ENCODE measurements around the gene SOX9.

DNA sequence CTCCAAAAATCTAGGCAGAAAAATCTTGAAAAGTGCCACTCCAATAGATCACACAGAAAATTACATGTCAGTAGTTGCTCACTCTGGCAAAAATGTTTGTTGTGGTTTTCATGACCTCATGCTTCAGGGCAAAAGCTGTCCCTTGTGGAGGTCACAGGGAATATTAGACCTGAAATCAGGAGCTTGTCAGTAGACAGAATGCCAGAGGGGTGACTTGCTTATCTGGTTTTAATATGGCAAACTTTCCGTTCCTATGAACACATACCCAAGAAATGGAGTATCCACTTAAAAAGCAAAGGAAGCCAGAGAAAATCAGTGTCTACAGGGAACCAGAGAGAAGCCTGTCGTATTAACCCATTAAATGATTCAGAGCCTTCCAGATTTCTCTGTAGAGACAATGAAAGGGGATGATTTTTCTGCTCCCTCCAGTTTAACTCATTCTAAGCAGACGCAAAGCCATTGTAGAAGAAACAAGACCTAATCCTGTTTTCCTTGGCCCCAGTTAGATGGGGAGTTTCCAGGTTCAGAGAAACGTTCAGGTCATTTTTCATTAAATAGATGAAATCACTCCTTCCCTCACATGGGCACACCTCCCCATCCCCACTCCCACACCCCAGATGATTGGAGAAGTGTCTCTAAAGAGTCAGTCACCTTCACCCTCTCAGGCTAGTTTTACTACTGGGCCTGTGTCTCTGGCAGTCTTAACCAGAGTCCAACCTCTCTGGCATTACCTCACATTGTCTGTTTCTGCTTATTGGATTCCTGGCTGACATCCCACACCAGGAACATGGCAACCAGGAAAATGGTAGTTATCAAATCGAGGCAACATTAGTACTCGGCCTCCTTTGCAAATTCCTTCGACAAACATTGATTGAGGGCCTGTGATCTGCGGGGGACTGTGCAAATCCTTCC lies 6.0 kb downstream of the SOX9 start:
- TF ChIP-seq, protein P1, sequence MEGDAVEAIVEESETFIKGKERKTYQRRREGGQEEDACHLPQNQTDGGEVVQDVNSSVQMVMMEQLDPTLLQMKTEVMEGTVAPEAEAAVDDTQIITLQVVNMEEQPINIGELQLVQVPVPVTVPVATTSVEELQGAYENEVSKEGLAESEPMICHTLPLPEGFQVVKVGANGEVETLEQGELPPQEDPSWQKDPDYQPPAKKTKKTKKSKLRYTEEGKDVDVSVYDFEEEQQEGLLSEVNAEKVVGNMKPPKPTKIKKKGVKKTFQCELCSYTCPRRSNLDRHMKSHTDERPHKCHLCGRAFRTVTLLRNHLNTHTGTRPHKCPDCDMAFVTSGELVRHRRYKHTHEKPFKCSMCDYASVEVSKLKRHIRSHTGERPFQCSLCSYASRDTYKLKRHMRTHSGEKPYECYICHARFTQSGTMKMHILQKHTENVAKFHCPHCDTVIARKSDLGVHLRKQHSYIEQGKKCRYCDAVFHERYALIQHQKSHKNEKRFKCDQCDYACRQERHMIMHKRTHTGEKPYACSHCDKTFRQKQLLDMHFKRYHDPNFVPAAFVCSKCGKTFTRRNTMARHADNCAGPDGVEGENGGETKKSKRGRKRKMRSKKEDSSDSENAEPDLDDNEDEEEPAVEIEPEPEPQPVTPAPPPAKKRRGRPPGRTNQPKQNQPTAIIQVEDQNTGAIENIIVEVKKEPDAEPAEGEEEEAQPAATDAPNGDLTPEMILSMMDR (optimal IDR thresholded peaks at IDR 0.05 in 1 of 3, IDR thresholded peaks at IDR 0.05 in 1 of 3, conservative IDR thresholded peaks at IDR 0.05 in 1 of 3; ENCODE audit: extremely low read depth in 1 of 3, insufficient read depth in 2 of 3, low read length in 3 of 3) = no peak
- TF ChIP-seq EZH2 (IDR thresholded peaks at IDR 0.05; ENCODE audit: low read length) = no peak

All from keratinocyte (primary cell).